Lung (tissue), 12 donors: ENCODE results near the gene MBNL3. TPM values are rescaled to one million over a fixed set of nuclear protein-coding genes. Genes with fewer than 3 reads are reported as not detected.

Experiments used
- ATAC-seq: fragments of 200-7000 bp; cut with Tn5 transposase; one replicate; pipeline ENCODE4 v1.9.1; 2020; ENCODE audit warnings: moderate number of reproducible peaks; ENCODE audit not compliant: insufficient read depth, low FRiP score
- DNase-seq, 3 donors: peaks; one replicate each; pipeline ENCODE4 v3.0.0-alpha.2; 2013 to 2017
- H3K27ac ChIP-seq, 2 donors: one replicate each; pipeline ENCODE4 v1.5.1; 2013; ENCODE audit warnings: mild to moderate bottlenecking in 2 of 2, moderate library complexity in 2 of 2, control low read depth in 1 of 2, inconsistent platforms in 1 of 2, low read depth in 1 of 2, low read length in 1 of 2
- H3K27me3 ChIP-seq, 3 donors: one replicate each; pipeline ENCODE4 v1.5.1; 2013; ENCODE audit warnings: low read length in 2 of 3; ENCODE audit not compliant: control insufficient read depth in 3 of 3, insufficient read depth in 3 of 3
- H3K36me3 ChIP-seq, 4 donors: one replicate each; pipeline ENCODE4 v1.5.1; 2013; ENCODE audit warnings: low read length in 4 of 4, mild to moderate bottlenecking in 1 of 4, moderate library complexity in 1 of 4; ENCODE audit not compliant: control insufficient read depth in 4 of 4, insufficient read depth in 4 of 4
- H3K4me1 ChIP-seq, 5 donors: one replicate each; pipeline ENCODE4 v1.5.1; 2013; ENCODE audit warnings: low read length in 5 of 5, mild to moderate bottlenecking in 2 of 5, moderate library complexity in 1 of 5; ENCODE audit not compliant: control insufficient read depth in 5 of 5, insufficient read depth in 5 of 5
- H3K4me3 ChIP-seq: one replicate; pipeline ENCODE4 v1.5.1; 2013; ENCODE audit warnings: mild to moderate bottlenecking, control low read depth, moderate library complexity
- H3K9ac ChIP-seq, 2 donors: one replicate each; pipeline ENCODE4 v1.5.1; 2013; ENCODE audit warnings: low read length in 2 of 2, control low read depth in 1 of 2; ENCODE audit not compliant: insufficient read depth in 1 of 2
- H3K9me3 ChIP-seq, 4 donors: one replicate each; pipeline ENCODE4 v1.5.1; 2013; ENCODE audit warnings: low read length in 3 of 4, mild to moderate bottlenecking in 1 of 4, moderate library complexity in 1 of 4; ENCODE audit not compliant: control insufficient read depth in 4 of 4, insufficient read depth in 3 of 4
- CTCF ChIP-seq: IDR thresholded peaks from 2 replicates; pipeline ENCODE4 v1.5.1; 2012; ENCODE audit warnings: mild to moderate bottlenecking; ENCODE audit errors: control extremely low read depth, extremely low read depth
- WGBS, 2 donors: extraction: QIAGEN DNeasy Blood & Tissue Kit; methylation state at CpG; one replicate each; pipeline ENCODE4 v1.1.7; 2013; 5-methylcytosine and 5-hydroxymethylcytosine counted together
- polyA plus RNA-seq, 2 donors: library from polyadenylated mRNA; stranded (reverse); fragments of 200-250 nt; gene quantifications; one replicate each; pipeline ENCODE4 v1.2.1, GENCODE V29; 2013
- total RNA-seq, 2 donors: library from RNA; depleted of rRNA in 1 of 2; stranded (reverse); fragments of >200 nt in 1 of 2; gene quantifications; one replicate each; pipeline ENCODE4 v1.2.1, GENCODE V29; 2014 to 2021
- donor health status: control.
- donor health status: control.
- donor health status: Bipolar disorder and iron deficiency.
- donor health status: healthy.
- donor health status: DM: yes; HTN: yes; CAD: no.

Gene MBNL3
- total and polyA plus RNA-seq, 4 donors: 2.1 to 27.2 (median 11.1) TPM

DNA sequence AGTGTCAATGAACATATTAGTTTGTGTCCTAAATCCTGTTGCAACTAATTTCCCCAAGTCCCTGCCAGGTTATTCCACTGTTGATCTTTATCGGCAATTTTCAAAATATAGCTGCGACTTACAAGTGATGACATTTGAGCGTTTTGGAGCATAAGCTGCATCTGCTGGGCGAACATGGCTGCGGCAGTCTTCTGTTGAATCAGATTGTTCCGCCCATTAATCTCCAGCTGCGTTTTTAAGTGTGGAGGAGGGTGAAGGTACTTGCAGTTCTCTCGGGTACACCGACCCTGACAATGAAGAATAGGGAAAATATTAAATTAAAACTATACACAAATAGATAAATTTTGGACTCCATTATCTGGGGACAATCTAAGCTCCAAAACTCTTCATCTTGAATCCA is 82.7 kb downstream of the MBNL3 start:
- no peak overlapping the region for H3K27ac ChIP-seq
- WGBS, 2 donors: 83 to 99% methylated on average over 9 of the region's 9 CpGs
- ATAC-seq (no peak), DNase-seq (no peak)
- no peak overlapping the region for H3K4me3 ChIP-seq
- no peaks in the 10 kb centered on the region for H3K9me3 ChIP-seq
- no peaks in the 10 kb centered on the region for H3K36me3 ChIP-seq
- no peaks in the 10 kb centered on the region for H3K4me1 ChIP-seq
- TF ChIP-seq CTCF: no peak
- no peak overlapping the region for H3K9ac ChIP-seq
- H3K27me3 ChIP-seq: peaks cover 0 to 26% (median 18%) of the 10 kb centered on the region in 3 donors

DNA sequence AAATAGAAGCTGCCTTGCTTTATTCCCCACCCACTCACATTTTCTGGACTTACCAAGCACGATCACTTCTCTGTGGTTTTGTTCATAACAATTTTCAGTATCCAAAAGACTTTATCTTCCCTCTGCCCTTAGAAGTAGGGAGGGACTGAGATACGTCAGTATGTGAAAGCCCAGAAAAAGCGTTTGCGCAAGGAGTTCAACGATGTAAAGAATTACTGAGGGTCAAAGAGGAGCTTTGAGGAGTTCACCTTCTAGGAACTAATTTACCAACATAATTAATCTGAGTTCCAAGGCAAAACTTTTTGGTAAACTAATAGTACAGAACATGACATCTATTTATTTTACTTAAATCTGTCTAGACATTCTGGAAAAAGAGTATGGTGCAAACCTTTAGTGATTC is 84.6 kb downstream of the MBNL3 start:
- no peaks in the 10 kb centered on the region for H3K36me3 ChIP-seq
- peaks cover 3 to 31% (median 17%) of the 10 kb centered on the region in 3 donors for H3K27me3 ChIP-seq
- WGBS, 2 donors: 73 to 84% methylated on average over 5 of the region's 5 CpGs
- ATAC-seq (no peak), DNase-seq (no peak)
- H3K4me1 ChIP-seq: no peaks in the 10 kb centered on the region
- H3K27ac ChIP-seq: no peak overlapping the region
- no peak overlapping the region for H3K9ac ChIP-seq
- no peak for TF ChIP-seq CTCF
- H3K9me3 ChIP-seq: no peaks in the 10 kb centered on the region
- H3K4me3 ChIP-seq: no peak overlapping the region

- no peak overlapping the region for H3K4me3 ChIP-seq
- no peak overlapping the region for H3K27ac ChIP-seq
- WGBS, 2 donors: 57 to 100% methylated on average over 1 of the region's 1 CpG
- ATAC-seq: no peak
- no peak overlapping the region for H3K9ac ChIP-seq
- H3K4me1 ChIP-seq: no peaks in the 10 kb centered on the region
- H3K9me3 ChIP-seq: no peaks in the 10 kb centered on the region
- peaks cover 3 to 33% (median 12%) of the 10 kb centered on the region in 3 donors for H3K27me3 ChIP-seq
- no peak for TF ChIP-seq CTCF
- no peaks in the 10 kb centered on the region for H3K36me3 ChIP-seq
- no peak for DNase-seq
Observed at GRCh38 chrX:132401935-132402334, 86.9 kb downstream of the MBNL3 start.

GRCh38 chrX:132400706-132401105 is 88.1 kb downstream of the MBNL3 start:
- H3K27me3 ChIP-seq: peaks cover 3 to 27% (median 7%) of the 10 kb centered on the region in 3 donors
- WGBS, 2 donors: 30 to 77% methylated on average over 1 of the region's 1 CpG
- DNase-seq: no peak
- H3K9ac ChIP-seq: no peak overlapping the region
- TF ChIP-seq CTCF: no peak
- no peaks in the 10 kb centered on the region for H3K9me3 ChIP-seq
- H3K4me3 ChIP-seq: no peak overlapping the region
- no peak for ATAC-seq
- H3K4me1 ChIP-seq: no peaks in the 10 kb centered on the region
- no peaks in the 10 kb centered on the region for H3K36me3 ChIP-seq
- H3K27ac ChIP-seq: no peak overlapping the region
